NCI-H2196 treated with DMSO at 0.1 percent for 48 hours (cell line): ENCODE measurements around the gene PLXNA2.

ENCODE experiments used
- DNase-seq: peaks from one replicate; lab custom pipeline; 2025; ENCODE audit not compliant: unreplicated experiment; lab: John Stamatoyannopoulos, UW

Gene PLXNA2, protein sequence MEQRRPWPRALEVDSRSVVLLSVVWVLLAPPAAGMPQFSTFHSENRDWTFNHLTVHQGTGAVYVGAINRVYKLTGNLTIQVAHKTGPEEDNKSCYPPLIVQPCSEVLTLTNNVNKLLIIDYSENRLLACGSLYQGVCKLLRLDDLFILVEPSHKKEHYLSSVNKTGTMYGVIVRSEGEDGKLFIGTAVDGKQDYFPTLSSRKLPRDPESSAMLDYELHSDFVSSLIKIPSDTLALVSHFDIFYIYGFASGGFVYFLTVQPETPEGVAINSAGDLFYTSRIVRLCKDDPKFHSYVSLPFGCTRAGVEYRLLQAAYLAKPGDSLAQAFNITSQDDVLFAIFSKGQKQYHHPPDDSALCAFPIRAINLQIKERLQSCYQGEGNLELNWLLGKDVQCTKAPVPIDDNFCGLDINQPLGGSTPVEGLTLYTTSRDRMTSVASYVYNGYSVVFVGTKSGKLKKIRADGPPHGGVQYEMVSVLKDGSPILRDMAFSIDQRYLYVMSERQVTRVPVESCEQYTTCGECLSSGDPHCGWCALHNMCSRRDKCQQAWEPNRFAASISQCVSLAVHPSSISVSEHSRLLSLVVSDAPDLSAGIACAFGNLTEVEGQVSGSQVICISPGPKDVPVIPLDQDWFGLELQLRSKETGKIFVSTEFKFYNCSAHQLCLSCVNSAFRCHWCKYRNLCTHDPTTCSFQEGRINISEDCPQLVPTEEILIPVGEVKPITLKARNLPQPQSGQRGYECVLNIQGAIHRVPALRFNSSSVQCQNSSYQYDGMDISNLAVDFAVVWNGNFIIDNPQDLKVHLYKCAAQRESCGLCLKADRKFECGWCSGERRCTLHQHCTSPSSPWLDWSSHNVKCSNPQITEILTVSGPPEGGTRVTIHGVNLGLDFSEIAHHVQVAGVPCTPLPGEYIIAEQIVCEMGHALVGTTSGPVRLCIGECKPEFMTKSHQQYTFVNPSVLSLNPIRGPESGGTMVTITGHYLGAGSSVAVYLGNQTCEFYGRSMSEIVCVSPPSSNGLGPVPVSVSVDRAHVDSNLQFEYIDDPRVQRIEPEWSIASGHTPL (N-terminal part only)

DNA sequence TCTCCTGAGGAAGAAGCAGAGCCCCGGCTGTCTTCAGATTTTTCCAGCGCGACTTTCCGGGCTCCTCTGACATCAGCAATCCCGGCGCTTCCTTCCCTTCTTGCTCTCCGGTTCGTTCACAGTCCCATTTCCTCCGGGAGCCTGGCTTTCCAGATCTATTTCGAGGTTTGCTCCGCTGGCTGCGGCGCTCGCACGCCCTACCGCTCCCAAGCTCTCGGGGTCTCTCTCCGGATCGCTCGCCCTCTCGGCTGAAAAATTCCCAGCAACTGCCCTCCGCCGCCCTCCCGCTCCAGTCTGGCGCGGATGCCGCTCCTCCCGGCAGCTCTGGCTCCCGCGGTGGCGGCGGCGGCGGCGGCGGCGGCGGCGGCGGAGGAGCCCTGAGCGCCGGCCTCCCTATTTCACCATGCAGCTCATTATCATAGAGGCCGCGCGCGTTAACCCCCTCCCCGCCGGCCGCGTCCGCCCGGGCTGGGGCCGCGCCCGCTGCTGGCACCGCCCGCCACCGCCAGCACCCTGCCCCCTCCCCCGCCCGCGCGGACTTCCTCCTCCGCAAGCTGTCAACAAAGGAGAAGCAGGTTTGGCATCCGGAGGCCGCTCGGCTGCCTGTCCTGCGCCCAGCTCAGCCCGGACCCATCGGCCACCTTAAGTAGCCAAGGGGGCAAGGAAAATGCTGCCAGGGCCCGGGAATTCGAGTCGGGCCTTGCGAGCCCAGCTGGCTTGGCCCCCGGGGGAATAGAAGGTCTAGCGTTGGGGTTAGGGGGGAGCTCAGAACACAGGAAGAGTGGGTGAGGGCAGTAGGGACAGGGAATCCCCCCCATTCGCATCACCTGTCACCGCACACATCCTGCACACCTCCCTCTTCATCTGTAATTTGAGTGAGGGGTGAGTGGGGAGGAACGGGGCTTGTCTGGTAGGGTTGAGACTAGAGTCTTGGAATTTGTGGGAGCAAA is at the start of gene PLXNA2:
TSS of gene PLXNA2 (minus strand) at position 418 of the 950 bp plus-strand sequence. CDS start 26,462 bp downstream, outside the sequence.
- peak; percentile 59 for DNase-seq

DNA sequence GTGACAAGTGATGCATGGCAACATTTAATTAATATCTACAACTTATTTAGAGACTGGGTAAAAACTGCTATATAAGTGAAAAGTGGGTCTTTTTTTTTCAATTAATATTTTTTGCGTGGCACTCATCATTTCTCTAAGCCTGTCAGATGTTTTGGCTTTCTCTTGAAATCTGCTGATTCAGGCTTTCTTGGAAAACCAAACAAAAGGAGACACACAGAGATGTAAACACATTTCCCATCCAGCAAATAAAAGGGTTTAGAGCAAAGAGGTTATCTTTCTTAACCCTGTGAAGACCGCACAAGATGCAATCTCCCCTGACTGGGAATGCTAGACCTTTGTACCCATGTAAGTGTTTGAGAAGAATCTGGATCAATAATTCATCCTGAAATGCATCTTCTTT is 48.7 kb upstream of the PLXNA2 start:
- DNase-seq = no peak

DNA sequence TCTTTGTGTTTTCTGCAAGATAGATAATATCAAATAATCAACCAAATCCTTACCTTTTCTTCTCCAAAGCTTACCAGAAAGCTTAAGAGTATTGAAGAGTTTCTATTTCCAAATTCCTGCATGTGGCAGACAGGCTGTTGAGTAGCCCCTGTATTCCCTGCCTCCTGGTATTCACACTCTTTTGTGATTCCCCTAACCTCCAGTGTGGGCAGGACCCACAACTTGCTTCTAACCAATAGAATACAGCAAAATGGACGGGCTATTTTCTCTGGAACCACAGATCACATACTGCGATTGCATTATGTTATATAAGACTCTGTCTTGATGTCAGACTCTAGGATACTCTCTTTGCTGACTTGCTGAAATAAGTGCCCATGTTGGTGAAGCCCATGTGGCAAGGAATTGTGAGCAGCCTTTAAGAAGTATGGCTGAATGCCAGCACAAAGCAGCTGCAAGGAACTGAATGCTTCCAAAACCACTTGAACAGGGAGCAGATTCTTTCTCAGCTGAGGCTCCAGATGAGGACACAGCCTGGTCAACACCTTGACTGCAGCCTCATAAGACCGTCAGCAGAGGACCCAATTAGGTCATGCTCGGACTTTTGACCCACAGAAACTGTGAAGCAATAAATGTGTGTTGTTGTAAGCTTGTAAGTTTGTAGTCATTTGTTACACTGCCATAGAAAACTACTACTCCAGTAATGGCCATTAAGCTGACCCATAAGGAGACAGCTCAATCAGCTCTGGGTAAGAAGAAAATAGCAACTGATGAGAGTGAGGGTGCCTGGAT is 47.9 kb upstream of the PLXNA2 start:
- DNase-seq = peak; percentile 8

DNA sequence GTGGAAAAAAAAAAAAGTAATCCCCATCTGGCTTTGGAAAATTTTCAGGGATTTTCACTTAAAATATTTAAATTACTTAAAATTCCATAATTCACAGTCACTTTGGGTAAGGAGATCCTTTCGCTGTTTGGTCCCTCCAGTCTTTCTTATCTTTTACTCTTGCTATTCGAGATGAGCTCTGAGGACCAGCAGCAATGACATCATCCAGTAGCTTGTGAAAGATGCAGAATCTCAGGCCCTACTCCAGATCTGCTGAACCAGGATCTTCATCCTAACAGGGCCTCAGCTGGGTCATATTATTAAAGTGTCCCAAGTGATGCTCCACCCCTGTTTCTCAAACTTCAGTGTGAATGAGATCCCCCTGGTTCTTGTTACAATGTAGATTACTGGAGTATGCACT is 46.9 kb upstream of the PLXNA2 start:
- no peak for DNase-seq

DNA sequence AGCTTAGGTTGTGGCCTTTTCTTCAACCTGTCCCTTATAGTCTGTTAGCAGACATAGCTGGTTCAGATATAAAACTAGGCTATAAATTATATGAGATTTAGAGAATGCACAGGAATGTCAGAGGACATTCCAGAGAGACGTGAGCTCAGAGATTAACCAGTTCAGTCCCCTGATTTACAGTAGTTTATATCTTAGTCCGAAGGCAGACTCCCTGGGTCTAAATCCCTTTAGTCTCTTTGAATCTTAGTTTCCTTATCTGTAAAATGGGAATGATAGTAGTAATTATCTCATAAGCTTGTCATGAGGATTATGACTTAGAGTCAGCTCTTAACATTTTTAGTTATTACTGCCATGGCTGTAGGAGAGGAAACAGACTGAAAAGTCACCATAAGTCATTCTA is 45.5 kb upstream of the PLXNA2 start:
- DNase-seq = no peak

DNA sequence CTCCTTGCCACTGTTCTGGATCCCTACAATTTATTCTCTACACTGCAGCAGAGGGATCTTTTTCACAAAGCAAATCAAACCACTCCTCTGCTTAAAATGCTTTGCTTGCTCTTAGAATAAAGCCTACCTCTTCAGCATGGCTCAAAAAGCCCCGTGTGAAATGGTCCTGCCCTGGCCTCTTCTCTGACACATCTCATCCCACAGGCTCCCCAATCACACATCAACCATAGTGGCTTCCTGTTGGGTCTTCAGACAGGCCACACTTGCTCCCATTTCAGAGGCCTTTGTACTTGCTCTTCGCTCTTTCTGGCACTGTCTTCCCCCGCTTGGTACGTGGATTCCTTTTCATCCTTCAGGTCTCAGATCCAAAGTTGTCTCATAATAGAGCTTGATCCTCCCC is 44.3 kb upstream of the PLXNA2 start:
- no peak for DNase-seq

DNA sequence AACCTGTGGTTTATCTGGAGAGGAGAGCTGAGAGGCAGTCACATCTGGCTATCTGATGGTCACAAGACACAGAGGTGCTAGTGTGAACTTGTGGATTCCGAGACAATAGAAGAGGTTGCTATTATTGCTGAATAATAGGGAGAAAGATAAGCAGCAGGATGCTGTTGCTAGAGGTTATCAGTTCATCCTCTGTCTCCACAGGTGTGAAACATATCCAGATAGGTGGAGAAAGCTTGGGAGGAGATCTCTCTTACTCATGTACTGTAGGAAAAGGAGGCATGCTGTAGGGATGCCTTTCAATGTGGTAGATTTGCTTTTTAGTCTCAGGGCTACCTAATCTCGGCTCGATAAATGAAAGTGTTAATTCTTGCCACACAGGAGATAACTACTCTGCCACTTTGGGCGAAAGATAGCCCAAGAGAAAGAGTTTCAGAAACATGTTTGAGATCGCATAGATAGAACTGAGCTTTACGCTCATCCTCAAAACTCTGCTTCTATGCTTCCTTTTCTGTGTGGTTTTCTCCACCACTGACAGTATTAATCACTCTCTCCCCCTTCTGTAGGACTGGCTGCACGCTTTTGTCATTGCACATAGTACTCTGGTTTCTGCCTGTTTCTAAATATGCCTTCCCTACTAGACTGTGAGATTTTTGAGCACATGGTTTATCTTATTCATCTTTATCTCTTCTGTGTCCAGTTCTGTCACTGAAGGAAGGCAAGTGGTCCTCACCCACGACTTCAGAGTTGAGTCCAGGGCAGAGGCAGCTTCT is 36.7 kb upstream of the PLXNA2 start:
- no peak for DNase-seq

DNA sequence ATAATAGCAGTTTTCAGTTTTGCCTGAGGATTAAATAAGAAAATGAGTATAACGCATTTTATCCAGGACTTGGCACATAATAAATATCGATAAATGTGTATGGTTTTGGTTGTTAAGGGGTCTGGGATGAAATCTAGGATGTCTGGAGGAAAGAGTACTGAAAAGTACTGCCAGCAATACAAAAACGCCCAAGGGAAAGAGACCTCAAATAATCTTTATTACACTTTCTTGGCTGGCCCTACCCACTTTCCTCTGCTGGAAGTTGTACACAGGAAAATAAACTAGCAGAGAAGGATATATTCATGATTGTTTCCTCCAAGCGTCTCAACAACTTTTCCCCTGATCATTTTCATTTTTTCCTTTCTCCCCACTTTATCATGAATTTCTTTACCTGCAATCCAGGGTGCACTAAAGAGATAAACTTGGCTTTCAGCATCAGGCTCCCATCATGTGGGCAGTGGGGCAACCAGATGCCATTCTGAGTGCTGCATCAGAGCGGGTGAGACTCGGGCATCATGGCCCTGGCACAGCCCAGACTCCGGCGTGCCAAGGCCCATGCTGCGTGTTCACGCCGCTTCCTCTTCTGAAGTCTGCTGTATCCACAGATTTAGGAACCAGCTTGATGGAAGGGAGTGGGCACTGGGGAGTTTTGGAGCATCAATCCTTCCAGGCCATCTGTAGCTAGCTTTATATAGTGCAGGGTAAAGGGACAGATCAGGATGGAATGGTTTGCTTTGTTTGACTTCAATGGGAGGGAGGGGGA is 35.8 kb upstream of the PLXNA2 start:
- DNase-seq = no peak

DNA sequence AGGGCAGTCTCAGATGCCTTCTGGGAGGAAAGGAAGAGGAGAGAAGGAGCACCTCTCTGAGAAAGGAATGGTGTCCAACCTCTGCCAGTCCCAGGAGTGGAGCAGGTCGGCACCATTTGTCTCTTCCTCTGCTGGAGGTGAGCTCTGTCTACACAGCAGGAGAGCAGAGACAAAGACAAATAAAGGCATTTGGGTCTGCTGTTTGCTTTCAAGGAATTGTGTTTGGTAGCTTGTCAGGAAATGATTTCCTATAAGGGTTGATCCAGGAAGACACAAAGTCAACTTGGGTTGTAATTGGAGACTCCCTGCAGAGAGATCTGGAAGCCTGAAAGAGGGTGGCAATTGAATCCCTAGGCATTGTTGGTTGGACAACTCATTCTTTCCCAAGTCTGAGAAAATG is 34.5 kb upstream of the PLXNA2 start:
- DNase-seq = no peak

DNA sequence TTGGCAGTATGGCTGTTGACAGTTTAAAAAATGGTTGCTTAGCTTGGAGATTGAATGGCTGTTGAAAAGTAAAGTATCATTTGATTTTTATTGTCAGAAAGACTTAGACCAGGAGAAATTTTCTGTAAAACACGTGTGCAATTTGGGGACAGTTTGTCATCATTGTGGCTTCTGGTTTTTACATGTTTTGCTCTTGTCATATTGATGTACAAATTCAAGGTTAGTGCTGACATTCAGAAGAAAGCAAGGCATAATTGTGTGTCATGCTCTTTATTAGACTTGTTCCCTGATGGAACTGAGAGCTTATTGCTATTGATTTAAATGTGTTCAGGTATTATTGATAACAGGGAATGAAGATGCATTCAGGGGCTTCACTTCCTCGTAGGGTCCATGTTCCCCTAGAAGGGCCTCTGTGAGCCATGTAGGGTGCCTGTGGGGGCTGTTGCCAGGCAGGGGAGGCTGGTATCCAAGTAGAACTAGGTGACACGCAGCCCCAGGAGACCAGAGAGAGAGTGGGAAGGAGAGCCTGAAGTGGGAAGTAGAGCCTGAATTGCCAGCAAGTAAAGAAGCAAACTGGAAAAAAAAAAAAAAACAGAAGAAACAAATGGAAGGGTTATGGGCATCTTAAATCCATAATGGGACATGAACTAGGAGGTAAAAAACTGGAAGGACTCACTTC is 32.7 kb upstream of the PLXNA2 start:
- DNase-seq = no peak

DNA sequence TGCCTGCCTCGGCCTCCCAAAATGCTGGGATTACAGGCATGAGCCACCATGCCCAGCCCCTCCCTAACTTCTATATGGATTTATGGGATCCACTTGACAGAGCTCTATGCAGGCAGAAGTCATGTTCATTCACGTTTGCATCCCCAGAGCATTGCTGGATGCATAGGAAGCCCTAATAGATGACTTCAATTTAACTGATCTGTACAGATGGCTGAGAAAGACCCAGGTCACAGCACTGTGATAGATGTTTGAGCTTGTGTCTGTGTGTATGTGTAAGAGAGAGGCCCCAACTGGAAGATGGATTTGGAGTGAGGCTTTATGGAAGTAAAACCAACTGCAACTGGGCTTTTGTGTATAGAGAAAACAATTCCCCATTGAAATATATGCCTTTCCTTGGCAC is 30.9 kb upstream of the PLXNA2 start:
- DNase-seq = no peak

DNA sequence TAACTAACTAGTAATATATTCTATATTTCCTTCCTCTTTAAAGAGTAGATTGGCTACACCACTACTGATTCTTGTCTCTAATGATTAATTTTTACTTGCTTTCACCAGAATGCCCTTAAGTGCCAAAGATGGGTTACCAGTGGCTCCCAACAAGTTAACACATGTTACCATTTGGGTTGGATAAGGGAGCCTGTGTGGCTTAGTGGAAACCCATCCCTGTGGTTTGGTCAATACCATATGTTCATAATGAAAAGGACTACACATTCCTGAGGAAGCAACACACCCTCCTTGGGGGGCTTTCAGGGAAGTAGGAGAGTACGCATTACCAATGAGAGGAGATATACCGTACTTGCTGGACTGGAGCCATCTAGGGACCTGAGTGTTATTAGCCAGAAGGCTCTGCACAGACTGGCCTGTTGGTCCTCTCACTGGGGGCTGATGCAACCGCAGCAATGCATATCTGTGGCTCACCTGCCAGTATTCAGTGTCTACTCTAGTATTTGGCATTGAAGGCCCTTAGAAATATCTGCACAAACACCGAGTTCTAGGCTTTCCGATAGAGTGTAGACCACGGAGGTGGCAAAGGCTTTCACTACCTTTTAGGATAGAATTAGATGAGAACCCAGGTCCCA is 29.3 kb upstream of the PLXNA2 start:
- no peak for DNase-seq

DNA sequence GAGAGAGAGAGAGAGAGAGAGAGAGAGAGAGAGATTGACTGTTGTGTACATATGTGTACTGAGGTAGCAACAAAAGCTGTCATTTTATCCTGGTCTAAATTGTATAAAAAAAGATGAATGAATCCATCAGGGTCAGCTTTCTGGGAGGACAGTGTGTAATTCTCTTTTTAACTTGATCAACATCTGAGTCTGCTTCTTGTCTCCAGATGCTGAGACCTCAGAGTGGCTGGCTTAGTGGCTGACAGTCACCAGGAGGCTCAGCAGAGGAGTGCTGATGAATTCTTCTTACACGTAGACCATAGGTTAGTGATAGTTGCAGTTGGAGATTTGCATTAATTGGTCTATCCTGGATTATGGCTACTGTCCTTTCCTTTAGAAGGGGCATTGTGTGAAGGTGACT is 28.5 kb upstream of the PLXNA2 start:
- no peak for DNase-seq

DNA sequence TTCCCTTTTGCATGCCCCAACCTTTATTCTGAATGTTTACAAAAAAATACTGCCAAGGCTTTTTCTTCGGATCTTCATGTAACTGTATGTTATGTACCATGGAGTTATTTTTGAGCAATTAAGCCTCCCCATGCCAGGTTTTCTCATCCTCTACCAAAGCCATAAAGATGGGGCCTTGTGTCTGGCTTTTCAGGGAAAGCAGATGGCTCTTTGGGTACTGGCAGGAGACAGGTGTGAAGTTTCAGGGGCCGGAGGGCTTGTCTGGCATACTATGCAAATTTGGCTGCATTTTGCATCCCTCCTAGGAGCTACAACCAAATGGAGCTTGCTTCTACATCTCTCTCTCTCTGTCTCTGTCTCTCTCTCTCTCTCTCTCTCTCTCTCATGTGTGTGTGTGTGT is 28.1 kb upstream of the PLXNA2 start:
- DNase-seq = no peak

DNA sequence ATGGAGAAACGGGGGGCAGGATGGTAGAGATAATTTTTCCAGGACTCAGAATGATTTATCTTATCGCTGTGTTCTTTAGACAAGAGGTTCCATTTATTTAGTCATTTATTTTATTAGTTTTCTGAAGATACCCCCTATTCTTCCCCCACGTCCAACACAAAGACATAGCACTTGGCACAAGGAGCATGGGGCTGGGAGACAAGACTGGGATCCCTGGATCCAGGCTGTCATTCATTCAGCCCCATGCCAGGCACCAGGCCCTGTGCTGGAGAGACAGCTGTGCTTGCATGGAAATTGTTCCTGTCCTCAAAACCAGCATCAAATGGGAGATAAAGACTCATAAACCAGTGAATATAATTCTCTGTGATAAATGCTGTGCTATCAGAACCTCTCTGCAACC is 27.1 kb upstream of the PLXNA2 start:
- DNase-seq = no peak

DNA sequence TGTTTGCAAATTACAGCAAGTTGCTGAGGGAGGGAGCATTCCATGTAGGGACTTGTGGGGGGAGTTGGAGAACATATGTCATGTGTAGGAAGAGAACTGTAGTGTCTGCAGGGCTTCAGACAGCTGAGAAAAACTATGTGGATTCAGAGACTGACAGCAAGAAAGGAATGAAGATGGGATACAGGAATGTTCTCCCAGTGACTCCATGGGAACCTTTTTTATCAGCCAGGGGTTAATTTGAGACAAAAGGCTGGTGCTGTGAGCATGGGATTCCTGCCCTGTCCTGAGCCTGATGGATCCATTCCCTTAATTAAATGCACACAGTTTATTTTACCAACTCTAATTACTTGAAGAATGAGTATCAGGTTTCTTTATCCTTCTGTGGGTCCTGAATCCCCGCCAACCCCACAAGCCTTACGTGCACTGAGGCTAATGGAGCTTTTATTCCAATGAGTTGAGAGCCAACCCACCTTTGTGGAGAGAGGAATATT is 26.5 kb upstream of the PLXNA2 start:
- DNase-seq = no peak

DNA sequence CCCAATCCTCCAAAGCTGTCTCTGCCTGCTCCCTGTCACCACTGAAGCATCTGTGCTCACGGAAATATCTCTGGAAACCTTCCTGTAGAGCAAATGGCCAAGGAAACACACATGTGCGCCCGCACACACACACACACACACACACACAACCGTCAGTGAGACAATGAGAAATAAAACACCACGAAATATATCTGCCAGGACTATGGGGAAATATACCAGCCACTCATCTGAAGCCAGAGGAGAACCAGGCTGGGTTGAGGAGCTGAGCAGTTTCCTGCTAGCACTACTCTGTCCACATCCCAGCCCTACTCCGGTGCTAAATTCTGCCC is 25.1 kb upstream of the PLXNA2 start:
- DNase-seq = no peak
